Body of pancreas (tissue), 4 donors: ENCODE measurements around the gene OSBPL1A.
A peak's percentile ranks its signal among the peaks of the same experiment; 100 is the strongest.

Experiments
- CTCF ChIP-seq, 7 experiments: fragments of 450-650 bp in 4 of 7; fragments of 200-600 bp in 3 of 7; sonication (generic) in 3 of 7; IDR thresholded peaks; one replicate each; pipeline ENCODE4 v1.5.1; 2016 to 2019; ENCODE audit warnings: antibody characterized with exemption in 7 of 7
- POLR2A ChIP-seq, 3 donors: fragments of 450-650 bp; IDR thresholded peaks; one replicate each; pipeline ENCODE4 v1.6.1; 2016; ENCODE audit warnings: antibody characterized with exemption in 3 of 3, mild to moderate bottlenecking in 2 of 3

GRCh38 chr18:24397694-24398368 lies at the start of gene OSBPL1A:
- TF ChIP-seq POLR2A (IDR thresholded peaks at IDR 0.05) (peak; percentile 42 to 75 (median 69)), CTCF (IDR thresholded peaks at IDR 0.05) (no peak)
